ENCODE measurements around the gene SPZ1.

GRCh38 chr5:80288177-80288576, 31.6 kb upstream of the SPZ1 start:
- TF ChIP-seq CTCF (IDR thresholded peaks at IDR 0.05; ENCODE audit: borderline replicate concordance, extremely low read depth, low read length, poor library complexity, severe bottlenecking) = no peak
- no peak for TF ChIP-seq EZH2 (IDR thresholded peaks at IDR 0.05; ENCODE audit: borderline replicate concordance, low read depth, low read length, severe bottlenecking)
